ENCODE data around the gene COPB2. TPM values are rescaled to one million over a fixed set of nuclear protein-coding genes. Genes with fewer than 3 reads are reported as not detected.

Gene COPB2
- total RNA-seq, 1 experiment from 2014 or later: 152 TPM

DNA sequence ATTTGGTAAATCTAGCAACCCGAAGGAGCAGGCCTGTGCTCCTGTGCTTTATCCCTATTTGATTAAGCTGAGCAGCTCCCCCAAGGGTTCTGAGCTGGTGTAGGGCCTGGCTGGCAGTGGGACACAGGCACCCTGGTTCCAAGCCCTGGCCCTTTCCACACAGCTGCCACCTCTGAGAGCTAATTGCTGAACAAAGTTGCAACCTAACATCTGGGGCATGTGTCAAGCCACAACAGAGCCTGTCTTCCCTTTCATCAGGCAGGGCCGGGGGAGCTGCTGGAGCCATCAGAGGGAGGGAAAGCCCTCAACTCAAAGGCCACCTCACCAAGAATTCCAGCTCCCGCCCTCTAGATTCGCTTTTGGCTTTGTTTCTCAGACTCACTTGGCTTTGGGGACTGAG lies 62.7 kb downstream of the COPB2 start:
- no TSS peak for BruUV-seq (replicated peaks)
- intact Hi-C loops (cut with micrococcal nuclease): loop anchor here (10.0 kb wide), 1 partner anchor 632 kb away; no protein-coding TSS in a partner anchor
- H3K27ac Mint-ChIP-seq (ENCODE audit: low read depth, unreplicated experiment): no peak overlapping the region
- CTCF ChIA-PET: interaction anchor here (0.6 to 2.9 kb wide), 7 partner anchors 9 to 386 kb away, joined by 3 to 22 read pairs (median 3); no protein-coding TSS in a partner anchor
- peaks cover 21% of the 10 kb centered on the region for H3K27me3 Mint-ChIP-seq (ENCODE audit: insufficient read depth, unreplicated experiment)
- no peaks in the 10 kb centered on the region for H3K9me3 Mint-ChIP-seq (ENCODE audit: unreplicated experiment)
- H3K36me3 Mint-ChIP-seq (ENCODE audit: insufficient read depth, unreplicated experiment): no peaks in the 10 kb centered on the region
- POLR2A ChIA-PET: no interaction called here
- peaks cover 8% of the 10 kb centered on the region for H3K4me1 Mint-ChIP-seq (ENCODE audit: insufficient read depth, unreplicated experiment)
- no peak overlapping the region for H3K4me3 Mint-ChIP-seq (ENCODE audit: unreplicated experiment)
- DNase-seq (ENCODE audit: unreplicated experiment): no peak
- TF ChIP-seq, protein P1, sequence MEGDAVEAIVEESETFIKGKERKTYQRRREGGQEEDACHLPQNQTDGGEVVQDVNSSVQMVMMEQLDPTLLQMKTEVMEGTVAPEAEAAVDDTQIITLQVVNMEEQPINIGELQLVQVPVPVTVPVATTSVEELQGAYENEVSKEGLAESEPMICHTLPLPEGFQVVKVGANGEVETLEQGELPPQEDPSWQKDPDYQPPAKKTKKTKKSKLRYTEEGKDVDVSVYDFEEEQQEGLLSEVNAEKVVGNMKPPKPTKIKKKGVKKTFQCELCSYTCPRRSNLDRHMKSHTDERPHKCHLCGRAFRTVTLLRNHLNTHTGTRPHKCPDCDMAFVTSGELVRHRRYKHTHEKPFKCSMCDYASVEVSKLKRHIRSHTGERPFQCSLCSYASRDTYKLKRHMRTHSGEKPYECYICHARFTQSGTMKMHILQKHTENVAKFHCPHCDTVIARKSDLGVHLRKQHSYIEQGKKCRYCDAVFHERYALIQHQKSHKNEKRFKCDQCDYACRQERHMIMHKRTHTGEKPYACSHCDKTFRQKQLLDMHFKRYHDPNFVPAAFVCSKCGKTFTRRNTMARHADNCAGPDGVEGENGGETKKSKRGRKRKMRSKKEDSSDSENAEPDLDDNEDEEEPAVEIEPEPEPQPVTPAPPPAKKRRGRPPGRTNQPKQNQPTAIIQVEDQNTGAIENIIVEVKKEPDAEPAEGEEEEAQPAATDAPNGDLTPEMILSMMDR (IDR thresholded peaks at IDR 0.05; ENCODE audit: unreplicated experiment): no peak

DNA sequence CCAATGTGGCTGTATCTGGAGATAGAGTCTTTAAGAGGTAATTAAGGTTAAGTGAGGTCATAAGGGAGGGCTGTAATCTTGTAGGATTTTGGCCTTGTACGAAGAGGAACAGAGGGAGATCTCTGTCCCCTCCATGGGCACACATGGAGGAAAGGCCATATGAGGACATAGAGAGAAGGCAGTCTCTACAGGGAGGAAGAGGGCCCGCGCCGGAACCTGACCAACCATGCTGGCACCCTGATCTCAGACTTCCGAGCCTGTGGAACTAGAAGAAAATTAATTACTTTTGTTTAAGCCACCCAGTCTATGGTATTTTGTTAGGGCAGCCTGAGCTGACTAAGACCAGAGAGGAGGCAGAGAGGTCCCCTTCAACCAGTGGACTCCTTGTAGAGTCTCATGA lies 63.3 kb downstream of the COPB2 start:
- POLR2A ChIA-PET: no interaction called here
- CTCF ChIA-PET: interaction anchor here (0.6 to 2.9 kb wide), 8 partner anchors 8 to 390 kb away, joined by 3 to 22 read pairs (median 4); no protein-coding TSS in a partner anchor

DNA sequence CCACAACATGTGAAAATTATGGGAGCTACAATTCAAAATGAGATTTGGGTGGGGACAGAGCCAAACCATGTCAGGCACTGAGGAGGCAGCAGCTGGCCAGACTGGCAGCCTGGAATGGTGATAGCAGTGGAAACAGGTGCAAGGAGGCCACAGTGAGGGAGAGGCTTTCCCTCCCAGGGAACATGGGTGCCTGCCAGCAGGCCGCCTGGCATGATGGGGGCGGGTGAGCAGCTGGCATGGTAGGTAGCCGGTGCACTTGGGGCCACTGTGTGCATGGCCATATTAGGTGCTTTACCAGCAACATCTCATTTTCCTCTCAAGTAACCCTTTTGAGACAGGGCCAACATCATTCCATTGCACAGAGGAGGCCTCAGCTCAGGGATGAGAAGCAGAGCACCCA lies 63.9 kb downstream of the COPB2 start:
- no peak overlapping the region for H3K27ac Mint-ChIP-seq (ENCODE audit: low read depth, unreplicated experiment)

More for the DNA sequence above, 63.3 kb downstream of the COPB2 start:
- Mint-ChIP-seq H3K9me3 (ENCODE audit: unreplicated experiment) (no peaks in the 10 kb centered on the region), H3K27me3 (ENCODE audit: insufficient read depth, unreplicated experiment) (peaks cover 15% of the 10 kb centered on the region), H3K27ac (ENCODE audit: low read depth, unreplicated experiment) (no peak overlapping the region), H3K36me3 (ENCODE audit: insufficient read depth, unreplicated experiment) (no peaks in the 10 kb centered on the region), H3K4me3 (ENCODE audit: unreplicated experiment) (no peak overlapping the region), H3K4me1 (ENCODE audit: insufficient read depth, unreplicated experiment) (peaks cover 8% of the 10 kb centered on the region)
- TF ChIP-seq, protein P1 (IDR thresholded peaks at IDR 0.05; ENCODE audit: unreplicated experiment): no peak
- DNase-seq (ENCODE audit: unreplicated experiment): no peak
- intact Hi-C loops (cut with micrococcal nuclease): loop anchor here (10.0 kb wide), 1 partner anchor 631 kb away; no protein-coding TSS in a partner anchor
- BruUV-seq (replicated peaks): no TSS peak

DNA sequence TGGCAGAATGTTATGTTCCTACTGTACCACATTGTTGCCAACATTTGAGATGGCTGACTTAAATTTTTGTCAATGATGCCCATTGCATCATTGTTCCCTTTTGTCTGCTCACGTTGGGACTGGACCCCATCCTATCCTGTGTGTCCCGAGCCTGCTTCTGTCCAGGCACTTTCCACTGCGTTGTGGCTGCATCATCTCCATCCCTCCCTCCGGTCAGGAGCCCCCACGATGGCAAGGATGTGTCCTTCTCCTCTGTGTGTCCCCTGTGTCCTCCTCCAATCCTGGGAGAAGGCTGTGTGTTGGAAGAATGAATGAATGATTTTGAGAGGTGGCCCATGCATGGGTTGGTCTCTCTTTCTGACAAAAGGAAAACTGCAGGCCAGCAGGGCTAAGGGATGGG lies 65.0 kb downstream of the COPB2 start:
- TF ChIP-seq, protein P1 (IDR thresholded peaks at IDR 0.05; ENCODE audit: unreplicated experiment): no peak
- POLR2A ChIA-PET: no interaction called here
- no peak for DNase-seq (ENCODE audit: unreplicated experiment)
- H3K36me3 Mint-ChIP-seq (ENCODE audit: insufficient read depth, unreplicated experiment): no peaks in the 10 kb centered on the region
- no peak overlapping the region for H3K27ac Mint-ChIP-seq (ENCODE audit: low read depth, unreplicated experiment)
- intact Hi-C loops (cut with micrococcal nuclease): loop anchor here (10.0 kb wide), 1 partner anchor 630 kb away; no protein-coding TSS in a partner anchor
- H3K9me3 Mint-ChIP-seq (ENCODE audit: unreplicated experiment): no peaks in the 10 kb centered on the region
- BruUV-seq (replicated peaks): no TSS peak
- no peaks in the 10 kb centered on the region for H3K27me3 Mint-ChIP-seq (ENCODE audit: insufficient read depth, unreplicated experiment)
- CTCF ChIA-PET: interaction anchor here (2.5 to 2.9 kb wide), 2 partner anchors 213 to 388 kb away, joined by 9 to 22 read pairs; no protein-coding TSS in a partner anchor
- peaks cover 6% of the 10 kb centered on the region for H3K4me1 Mint-ChIP-seq (ENCODE audit: insufficient read depth, unreplicated experiment)
- no peak overlapping the region for H3K4me3 Mint-ChIP-seq (ENCODE audit: unreplicated experiment)

More for the DNA sequence above, 63.9 kb downstream of the COPB2 start:
- intact Hi-C loops (cut with micrococcal nuclease): loop anchor here (10.0 kb wide), 1 partner anchor 631 kb away; no protein-coding TSS in a partner anchor
- POLR2A ChIA-PET: interaction anchor here (0.6 kb wide), 1 partner anchor 653 kb away, joined by 4 read pairs; no protein-coding TSS in a partner anchor
- TF ChIP-seq, protein P1 (IDR thresholded peaks at IDR 0.05; ENCODE audit: unreplicated experiment): no peak
- H3K9me3 Mint-ChIP-seq (ENCODE audit: unreplicated experiment): no peaks in the 10 kb centered on the region
- DNase-seq (ENCODE audit: unreplicated experiment): no peak
- no TSS peak for BruUV-seq (replicated peaks)
- H3K4me1 Mint-ChIP-seq (ENCODE audit: insufficient read depth, unreplicated experiment): peaks cover 8% of the 10 kb centered on the region
- H3K36me3 Mint-ChIP-seq (ENCODE audit: insufficient read depth, unreplicated experiment): no peaks in the 10 kb centered on the region
- peaks cover 10% of the 10 kb centered on the region for H3K27me3 Mint-ChIP-seq (ENCODE audit: insufficient read depth, unreplicated experiment)
- CTCF ChIA-PET: interaction anchor here (0.6 to 2.9 kb wide), 3 partner anchors 214 to 1380 kb away, joined by 3 to 22 read pairs (median 9); no protein-coding TSS in a partner anchor
- no peak overlapping the region for H3K4me3 Mint-ChIP-seq (ENCODE audit: unreplicated experiment)

Measured in MCF 10A (cell line).